HG03571 (cell line): ENCODE data around the gene IDH3B.
"Not testable (repeated sequence)": the region's sequence is repeated elsewhere in the genome, so short reads cannot be mapped to it uniquely, and the experiment has no call there.

Source experiments
- ATAC-seq: cut with Tn5 transposase; IDR thresholded peaks from one replicate; pipeline ENCODE4 v1.9.1; 2021; ENCODE audit not compliant: unreplicated experiment

The IDH3B gene

DNA sequence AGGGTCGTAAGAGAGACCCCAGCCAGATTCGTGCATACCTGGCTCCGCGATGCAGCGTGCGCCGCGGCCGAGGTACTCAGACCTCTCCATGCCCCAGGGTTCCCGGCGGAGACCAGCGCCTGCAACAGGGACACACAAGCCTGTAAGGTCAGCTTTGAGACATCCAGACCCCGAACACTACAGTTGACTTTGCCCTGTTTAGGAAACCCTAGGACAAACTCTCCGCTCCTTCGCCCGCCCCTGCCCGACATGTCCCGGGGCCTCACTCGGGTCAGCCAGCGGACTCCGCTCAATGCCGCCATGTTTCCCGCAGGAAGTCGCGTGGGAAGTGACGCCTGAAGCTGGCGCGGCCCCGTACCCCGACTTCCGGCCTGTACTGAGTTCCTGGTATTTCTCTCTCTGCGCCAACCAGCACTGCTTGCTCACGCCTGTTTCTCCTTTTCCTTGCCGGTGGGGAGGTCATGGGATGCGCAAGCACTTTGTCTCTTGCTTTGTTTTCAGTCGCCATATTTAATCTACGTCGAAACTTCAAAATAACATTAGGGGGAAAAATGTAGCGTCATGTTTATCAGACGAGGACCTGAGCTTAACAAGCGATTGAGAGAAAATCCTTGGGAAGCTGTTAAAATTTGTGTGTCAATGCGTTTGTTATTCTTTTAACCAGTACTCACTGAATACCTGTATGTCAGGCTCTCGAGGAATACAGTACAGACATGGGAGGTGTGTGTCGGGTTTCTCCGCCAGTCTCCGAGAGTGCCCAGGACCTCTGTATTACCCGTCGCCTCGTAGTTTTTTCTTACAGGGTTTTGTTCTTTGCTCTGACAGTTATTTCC, at the start of gene IDH3B:
IDH3B (minus strand) TSS at position 330 of the 833 bp plus-strand sequence; CDS start at position 302, 28 bp downstream.
- ATAC-seq: peak; percentile 81

DNA sequence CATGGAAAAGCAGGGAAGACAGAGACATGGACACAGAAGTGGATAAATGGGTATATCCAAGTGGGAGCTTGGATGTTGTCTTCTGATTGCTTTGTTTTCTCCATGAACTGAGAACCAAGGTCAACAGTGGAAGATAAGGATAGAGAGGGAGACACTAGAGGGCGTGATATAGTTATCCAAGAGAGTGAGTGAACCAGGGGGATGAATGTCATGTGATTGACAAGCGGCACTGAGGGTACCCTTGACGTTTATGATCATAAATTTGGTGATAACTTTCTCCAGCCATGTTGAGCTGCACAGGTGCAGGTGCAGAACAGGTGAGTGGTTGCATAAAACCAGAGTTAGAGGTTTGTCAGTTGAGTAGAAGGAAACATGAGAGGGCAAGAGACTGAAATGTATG, 49.3 kb upstream of the IDH3B start:
- no peak for ATAC-seq

DNA sequence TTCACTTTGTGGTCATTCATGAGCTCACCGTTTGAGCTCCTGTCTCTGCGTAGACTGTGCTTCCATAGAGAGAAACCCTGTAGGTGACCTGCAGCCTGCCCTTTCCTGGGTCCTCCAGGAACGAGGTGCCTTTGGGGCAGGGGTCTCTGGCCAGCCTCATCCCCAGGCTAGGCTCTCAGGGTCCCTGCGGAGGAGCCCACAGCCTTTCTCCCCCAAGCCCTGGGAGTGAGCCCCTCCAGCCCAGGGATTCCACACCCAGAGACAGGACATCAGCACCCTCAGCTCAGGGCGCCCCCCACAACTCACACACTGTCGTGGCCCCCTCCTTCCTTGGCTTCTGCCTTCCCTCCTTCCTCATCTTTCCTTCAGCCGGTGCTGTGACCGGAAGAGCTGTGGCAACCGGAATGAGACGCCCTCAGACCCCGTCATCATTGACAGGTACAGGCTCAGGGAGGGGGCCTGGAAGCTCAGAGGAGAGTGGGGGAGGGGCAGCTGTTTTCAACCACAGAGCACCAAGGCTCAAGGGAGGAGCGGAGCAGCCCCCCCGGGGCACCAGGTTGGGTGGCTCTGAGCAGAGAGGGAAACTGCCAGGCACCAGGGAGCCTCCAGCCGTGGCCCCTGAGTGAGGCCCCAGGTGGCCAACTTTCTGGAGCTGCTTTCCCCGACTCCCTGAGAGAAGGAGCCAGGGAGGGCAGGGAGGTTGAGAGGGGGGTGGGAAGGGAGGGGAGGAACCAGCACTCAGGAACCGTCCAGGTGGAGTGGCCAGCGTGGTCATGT, 45.4 kb upstream of the IDH3B start:
- ATAC-seq: no peak

DNA sequence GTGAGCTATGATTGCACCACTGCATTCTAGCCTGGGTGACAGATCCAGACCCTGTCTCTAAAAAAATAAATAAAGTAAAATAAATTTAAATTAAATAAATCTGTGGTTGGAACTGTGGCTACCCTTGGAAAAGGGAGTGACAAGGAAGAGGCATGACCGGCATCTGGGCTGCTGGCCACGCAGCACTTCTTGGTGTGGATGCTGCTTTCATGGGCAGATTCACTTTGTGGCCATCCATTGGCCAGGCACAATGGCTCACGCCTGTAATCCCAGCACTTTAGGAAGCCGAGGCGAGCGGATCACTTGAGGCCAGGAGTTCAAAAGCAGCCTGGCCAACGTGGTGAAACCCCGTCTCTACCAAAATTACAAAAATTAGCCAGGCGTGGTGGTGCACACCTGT, 44.6 kb upstream of the IDH3B start:
- no peak for ATAC-seq

DNA sequence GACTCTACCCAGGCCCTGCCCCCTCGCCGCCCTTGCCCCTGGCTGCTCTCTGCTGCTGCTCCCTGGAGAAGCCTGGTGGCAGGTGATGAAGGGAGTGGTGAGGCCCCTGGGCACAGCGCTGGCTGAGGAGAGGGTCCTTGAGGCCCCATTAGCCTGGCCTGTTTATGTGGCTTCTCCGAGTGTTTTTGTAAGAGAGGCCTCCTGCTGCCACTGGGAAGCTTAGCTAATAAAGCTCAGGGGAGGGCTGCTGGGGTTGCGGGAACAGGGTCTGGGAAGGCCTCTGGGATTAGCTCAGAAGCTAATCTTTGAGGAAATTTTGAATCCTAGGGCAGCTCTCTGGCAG, 44.0 kb upstream of the IDH3B start:
- no peak for ATAC-seq

DNA sequence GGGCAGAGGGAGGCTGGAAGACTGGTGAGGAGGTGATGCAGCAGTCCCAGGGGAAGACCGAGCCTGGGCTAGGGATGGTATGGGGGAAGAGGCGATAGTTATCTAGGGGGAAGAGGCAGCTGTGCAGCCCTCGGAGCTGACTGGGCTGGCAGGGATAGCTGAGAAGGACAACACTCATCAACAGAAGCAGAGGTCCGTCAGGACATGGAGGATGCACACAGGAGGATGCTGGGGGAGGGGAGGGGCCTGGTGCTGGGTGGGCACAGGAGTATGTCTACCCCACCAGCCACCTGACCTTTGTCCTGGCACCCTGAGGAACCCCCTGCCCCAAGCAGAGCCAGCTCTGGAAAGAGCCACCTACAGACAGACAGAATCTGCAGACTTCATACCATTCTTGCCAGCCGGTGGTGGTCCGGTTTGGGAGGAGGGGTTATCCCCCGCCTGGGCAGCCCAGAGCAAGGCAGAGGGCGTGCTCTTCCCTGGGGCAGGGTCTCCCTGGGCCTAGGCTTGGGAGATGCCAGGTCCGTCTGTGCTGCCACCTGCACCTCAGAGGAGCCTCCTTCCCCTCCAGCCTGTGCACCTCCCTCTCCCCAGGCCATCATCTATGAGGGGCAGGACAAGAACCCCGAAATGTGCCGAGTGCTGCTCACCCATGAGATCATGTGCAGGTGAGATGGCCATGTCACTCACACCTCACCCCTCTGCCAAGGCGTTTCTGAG, 43.5 kb upstream of the IDH3B start:
- no peak for ATAC-seq

DNA sequence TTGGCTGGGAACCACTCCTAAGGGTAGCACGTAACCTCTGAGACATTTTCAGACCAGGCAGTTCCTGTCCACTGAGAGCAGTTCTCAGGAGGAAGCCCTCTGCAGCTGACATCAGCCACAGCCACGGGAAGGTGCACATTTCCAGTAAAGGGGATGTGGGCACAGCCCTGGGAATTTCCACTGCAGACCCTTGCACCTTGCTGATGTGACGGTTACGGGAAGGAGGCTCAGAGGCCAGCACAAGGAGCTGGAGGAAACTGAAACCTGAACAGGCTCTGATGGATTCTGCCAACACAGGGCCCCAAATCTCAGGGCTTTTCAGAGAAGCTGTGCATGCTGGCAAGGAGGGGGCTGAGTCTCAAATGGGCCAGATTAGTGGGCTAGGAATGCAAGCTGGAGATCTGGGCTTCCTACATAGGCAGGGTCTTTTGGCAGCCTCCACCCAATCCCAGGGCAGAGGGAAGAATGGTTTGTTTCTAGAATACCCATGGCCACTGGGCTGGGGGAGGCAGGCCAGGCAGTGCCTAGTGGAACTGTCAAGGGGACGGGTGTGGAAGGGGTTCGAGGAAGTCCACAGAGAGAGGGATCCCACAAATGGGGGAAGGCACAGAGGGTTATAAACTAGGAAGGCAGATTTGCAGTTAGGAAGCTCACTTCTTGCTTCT, 42.8 kb upstream of the IDH3B start:
- ATAC-seq: no peak

DNA sequence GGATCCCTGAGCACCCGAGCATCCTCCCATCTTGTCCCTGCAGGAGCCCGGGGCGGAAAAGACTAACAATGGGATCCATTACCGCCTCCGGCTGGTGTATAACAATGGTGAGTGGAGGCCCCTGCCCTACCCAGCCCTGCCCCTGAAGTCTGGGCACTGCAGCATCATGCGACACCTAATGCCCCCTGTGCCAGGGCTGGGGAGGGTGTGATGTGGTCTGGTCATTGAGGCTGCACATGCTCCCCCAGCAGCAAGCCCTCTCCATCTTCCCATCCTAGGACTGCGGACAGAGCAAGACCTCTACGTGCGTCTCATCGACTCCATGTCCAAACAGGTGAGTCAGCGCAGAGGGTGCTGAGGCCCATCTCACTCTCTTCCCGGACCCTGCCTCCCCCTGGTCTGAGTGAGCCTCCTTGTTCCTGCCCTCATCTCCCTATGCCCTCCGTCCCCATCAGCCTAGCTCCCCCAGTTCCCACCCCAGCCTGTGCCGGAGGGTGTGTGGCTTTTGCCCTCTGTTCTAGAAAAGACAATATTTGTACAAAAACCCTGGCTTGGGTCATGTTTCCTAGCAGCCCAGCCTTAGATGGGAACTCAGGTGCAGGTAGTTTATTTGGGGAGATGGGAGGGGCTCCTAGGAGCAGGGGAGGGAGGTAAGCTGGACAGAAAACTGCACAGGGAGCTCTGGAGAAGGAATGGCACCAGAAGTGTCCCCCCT, 42.1 kb upstream of the IDH3B start:
- no peak for ATAC-seq

DNA sequence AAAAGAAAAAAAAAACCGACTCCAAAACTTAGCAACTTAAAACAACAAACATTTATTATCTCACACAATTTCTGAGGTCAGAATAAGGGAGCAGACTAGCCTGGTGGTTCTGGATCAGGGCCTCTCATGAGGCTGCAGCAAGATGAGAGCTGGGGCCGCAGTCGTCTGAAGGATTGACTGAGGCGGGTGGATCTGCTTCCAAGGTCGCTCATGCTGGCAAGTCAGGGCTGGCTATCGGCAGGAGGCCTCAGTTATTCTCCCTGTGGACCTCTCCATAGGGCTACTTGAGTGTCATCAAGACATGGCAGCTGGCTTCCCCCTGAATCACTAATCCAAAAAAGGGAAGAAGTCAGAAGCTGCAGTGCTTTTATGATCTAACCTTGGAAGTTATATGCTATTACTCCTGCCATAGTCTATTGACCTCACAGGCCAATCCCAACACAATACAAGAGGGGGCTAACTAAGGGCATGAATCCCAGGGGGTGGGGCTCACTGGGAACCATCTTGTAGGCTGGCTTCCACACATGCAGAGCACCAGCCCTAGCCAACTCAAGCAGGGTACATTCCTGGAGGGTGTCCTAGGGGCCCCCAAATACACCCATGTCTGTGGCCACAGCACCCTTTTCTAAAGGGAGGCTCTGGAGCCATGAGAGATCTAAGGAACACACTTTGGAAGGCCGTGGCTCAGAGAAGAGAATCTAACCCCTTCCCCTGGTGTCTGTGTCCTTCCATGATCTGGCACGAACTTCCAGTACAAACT, 39.9 kb upstream of the IDH3B start:
- no peak for ATAC-seq

DNA sequence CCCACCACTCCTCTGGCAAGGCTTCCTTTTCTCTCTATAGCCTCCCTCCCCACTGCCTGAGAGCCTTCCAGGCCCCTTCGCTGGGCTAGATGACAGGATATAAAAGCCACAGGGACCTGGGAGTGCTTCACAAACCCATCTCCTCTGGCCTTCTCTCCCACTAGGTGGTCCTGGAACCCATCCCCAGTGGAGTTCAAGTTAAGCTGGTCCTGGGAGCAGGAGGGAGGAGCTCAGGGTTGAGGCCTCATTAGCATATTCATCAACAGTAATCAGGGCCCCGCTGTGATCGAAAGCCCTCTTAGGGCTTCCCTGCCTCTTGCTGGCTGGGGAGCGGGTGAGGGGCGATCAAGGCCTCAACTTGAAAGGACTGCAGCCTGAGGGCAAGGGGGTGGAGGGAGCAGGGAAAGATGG, 37.7 kb upstream of the IDH3B start:
- no peak for ATAC-seq

DNA sequence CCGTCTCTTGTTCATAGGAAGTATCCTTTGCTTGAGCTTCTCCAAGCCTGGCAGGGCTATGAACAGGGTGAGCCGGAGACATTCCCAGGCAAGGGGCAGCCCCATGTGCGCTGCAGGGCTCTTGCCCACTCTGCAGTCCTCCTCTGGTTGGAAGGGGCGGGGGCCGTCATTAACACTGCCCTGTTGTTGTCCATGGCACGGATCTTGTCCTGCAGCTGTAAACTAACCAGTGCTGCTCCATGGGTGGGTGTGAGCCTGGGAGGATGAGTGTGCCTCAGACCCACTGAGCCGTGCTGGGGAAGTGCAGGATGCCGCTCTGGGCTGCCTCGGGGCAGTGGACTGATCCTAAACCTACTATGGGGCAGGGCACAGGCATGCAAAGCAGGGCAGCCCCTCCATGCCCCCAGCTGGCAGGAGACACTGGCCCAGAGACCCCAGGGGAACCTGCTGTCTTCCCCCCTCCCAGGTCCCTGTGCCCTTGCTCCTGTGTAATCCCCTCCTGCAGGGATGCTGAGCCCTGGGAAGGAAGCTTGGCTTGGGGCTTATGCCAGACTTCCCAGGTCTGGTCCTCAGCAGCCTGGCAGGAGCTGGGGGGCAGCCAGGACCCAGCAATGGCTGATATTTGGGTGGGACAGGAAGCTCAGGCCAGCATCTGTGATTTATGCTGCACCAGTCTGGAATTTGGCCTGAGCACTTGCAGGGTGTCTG, 37.1 kb upstream of the IDH3B start:
- ATAC-seq: no peak

DNA sequence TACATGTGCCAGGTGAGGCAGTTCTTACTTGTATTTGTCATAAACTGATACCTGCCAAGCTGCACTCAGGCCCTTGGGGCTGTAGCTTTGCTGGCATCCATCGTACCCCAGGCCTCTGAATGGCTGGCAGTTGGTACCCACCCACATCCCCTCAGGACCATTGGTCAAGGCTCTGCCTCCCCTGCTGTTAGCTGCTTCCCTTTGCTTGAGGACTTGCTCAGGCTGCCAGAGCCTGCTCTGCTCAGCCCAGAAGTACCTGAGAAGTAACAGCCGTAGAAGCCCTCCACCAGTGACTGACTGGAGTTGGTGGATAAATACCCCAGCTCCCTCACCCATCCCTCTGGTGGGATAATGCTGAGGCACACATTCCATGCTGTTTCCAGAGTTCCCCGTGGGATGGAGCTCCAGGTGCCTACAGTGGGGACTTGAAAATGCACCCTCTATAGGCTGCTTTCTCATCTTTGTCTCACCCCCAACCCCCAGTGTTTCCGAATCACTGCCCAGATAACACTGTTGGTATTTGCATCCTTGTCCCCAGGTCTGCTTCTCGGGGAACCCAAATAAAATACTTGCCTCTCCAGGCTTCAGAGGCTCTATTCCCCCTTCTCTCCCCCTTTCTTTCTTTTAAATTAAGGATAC, 35.9 kb upstream of the IDH3B start:
- no peak for ATAC-seq

DNA sequence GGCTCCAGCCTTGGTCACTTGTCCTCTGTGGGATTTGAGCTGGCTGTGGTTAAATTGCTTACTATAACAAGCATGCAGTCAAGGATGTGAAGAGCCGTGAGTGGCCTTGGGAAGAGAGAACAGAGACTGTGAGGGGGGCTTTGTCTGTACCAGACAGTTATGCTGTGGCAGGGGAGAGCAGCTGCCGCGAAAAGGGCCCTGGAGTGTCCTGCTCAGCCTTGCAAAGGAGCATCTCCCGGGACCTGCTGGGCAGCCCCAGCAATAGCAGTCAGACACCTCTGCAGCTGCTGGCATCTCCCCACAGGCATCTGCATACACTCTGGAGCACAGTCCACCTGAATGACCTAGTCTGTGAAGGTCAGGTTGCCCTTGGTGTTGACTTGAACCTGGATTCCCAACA, 34.9 kb upstream of the IDH3B start:
- no peak for ATAC-seq

DNA sequence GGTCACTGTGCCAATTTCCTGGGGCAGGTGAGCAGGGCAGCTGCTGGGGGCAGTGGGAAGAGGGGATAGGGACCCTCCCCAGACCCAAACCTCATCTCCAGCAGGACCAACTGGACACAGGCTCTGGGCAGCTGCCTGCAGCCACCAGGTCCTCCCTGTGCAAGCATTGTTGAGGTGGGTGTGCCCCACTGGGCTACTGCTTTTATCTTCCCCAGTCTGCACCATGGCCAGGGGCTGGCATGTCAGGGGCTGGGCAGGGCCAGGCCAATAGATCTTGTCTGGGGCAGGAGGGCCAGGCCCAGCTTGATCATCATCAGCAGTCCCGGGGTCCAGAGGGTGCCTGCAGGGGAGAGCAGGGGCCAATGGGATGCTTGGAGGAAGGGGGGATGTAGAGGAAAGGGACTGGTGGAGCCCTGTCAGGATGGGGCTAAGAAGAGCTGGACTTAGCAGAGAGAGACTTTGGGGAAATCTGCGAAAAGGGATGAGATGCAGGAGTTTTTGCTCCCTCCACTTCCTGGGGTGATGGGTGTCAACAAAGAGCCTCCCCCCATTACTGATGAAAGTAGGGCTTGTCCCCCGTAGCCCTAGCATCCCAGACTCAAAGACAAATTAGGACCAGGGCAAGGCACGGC, 34.3 kb upstream of the IDH3B start:
- ATAC-seq: no peak

DNA sequence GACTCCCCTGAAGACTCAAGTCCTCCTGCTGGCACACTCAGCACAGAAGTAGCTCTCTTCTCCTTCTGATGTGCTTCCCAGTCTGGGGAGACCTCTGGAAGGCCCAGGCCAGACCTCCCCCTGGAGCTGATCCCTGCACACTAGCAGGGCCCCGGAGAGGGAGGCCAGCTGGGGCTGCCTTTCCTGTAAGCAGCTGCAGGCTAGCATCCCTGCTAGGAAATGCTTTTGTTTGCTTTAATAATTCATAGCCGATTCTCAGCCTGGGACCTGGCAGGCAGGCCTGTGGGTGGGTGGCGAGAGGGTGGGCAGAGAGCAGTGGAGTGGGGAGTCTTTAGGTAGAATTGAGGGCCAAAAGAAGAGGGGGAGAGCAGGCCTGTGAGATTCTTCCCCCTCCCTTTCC, 33.8 kb upstream of the IDH3B start:
- no peak for ATAC-seq

DNA sequence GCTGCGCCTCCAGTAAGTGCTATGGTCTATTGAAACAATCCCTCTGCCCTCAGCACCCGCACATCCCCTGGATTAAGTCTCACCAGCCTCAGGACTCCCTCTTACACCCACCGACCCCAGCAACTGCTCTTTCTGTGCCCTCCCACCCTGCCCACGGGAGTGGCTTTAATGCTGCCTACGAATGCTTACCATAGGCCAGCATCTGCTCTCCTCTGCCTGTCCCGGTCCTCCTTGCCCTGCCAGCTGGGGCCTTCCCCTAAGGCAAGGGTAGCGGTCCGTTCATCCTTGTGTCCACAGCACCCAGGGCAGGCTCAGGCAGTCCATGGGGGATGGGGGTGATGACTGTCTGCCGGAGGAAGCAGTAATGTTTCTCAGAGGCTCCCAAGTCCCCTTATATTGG, 32.6 kb upstream of the IDH3B start:
- no peak for ATAC-seq

DNA sequence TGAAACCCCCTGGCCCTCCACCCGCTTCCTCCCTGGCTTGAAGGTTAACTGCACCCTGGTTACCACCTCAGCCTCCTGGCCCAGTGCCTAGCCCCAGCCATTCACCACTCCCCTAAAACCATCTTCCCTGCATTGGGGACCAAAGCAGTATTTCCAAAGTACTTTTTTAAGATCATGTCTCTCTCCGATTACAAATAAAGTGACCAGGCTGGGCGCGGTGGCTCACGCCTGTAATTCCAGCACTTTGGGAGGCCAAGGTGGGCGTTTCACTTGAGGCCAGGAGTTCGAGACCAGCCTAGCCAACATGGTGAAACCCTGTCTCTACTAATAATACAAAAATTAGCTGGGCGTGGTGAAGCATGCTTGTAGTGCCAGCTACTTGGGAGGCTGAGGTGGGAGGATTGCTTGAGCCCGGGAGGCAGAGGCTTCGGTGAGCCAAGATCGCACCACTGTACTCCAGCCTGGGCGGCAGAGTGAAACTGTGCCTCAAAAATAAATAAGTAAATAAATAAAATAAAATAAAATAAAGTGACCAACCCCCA, 32.0 kb upstream of the IDH3B start:
- not testable (repeated sequence) for ATAC-seq
